Amniotic stem cell (primary cell): ENCODE results near the gene TRIM17.

ENCODE experiments used
- DNase-seq: peaks from one replicate; lab custom pipeline; 2025; lab: John Stamatoyannopoulos, UW

The TRIM17 gene

DNA sequence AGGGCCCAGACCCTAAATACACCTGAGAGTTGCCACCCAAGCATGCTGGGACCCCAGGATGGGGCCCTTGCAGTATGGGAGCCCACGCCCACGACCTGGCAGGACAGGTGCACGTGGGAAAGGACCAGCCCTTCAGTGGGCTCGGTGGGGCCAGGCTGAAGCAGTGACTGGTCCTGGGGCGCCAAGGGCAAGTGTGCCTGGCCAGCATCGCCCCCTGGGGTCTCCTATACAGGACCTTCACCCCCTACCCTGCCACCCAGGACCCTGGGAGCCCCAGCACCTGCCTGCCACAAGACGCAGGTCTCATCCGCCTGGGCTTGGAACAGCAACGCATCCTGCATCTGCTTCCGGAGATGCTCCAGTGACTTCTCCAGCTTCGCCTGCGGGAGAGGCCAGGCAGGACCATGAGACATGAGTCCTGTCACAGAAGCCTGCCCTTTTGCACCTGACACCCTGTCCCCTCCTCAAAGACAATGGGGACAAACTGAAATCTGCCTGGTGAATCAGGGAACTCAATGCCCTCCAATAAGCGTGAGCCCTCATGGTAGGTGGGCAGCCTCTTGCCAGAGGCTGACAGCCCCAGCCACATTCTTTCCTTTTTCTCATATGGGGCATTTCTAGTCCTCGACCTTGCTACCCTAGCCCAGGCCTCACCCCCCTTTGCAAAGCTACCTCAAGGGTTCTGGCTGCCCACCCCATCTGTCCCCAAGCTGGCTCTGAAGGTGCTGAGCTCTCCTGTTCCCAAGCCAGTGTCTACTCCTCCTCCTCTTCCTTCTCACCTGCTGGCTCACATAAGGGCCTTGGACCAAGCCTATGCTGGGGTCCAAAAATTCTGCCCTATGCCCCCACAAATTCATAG is 14.7 kb downstream of the TRIM17 start:
- no peak for DNase-seq

DNA sequence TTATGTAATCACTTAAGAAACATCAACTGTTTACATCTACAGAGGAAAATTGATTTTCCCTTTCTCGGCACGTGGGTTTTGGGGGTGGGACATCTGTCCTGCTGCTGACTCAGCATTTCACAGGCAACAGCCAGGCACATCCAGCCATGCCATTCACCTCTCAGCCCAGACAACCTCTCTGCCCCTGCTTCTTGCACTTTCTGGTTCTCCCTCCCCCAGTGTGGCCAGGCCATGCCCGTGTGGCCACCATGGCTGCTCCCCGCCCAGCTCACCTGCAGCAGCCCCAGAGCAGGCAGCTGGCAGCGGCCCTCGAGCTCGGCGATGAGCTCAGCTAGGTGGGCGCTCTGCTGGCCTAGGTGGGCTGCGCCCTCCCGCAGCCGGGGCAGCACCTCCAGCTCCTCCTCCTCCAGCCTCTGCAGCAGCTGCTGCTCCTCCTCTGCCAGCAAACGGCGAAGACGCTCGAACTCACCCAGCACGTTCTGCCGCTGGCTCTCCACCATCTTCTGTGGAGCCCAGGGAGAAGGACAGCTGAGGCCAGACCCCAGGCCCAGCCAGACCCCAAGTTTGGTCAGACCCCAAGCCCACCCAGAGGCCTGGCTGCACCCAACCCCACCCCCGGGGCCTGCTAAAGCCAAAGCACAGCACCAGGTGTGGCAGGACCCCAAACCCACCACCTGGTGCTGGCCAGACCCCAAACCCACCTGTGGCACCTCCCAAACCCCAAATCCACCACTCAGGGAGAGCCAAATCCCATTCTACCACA is 15.8 kb downstream of the TRIM17 start:
- DNase-seq, result no peak

DNA sequence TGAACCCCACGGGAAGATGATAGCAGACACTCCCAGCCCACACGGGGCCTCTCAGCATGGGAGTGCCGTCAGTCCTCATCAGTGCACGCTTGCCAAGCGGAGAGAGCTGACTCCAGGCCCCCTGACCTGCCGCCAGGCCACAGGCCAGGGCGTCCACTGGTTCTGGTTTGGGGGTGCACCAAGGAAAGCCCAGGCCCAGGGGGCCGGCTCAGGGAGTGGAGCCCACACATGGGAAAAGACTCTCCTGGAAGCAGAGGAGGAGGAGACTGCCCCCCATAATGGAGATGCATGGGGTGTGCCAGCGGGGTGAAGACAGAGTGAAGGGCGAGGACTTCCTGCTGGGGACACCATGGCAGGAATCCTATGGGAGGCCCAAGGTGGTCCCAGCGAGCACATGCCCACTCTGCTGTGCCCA is 16.4 kb downstream of the TRIM17 start:
- DNase-seq, result no peak

DNA sequence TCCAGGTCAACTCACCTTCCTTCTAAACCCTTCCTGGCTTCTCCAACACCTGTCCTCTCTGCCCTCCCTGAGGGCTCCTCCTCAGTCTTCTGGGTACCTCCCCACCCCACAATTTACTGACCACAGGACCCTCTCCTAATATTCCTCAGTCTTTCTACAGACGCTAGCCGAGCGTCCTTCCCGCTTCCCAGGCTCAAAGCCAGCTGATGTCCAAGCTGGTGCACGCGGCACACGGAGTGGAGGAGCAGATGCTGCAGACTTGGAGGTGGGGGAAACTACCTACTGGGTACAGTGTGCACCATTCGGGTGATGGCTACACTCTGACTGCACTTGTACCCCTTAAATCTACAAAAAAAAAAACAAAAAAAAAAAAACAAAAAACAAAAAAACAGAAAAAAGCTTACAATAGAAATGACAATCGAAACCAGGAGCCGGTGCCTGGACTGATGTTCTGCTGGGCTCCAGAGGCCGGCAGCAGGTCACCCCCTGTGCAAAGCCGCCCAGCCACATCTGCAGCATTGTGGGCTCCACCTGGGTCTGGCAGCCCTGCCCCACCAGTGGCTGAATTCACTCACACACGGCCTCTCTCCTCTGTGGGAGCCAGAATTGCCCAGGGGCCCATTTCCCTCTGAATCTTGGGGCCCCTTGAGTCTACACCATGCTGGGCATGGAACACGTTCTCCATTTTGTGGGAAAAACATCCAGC is 17.0 kb downstream of the TRIM17 start:
- DNase-seq, result no peak

- DNase-seq, result no peak
These were observed 17.8 kb downstream of the TRIM17 start for GRCh38 chr1:228398741-228399461.

GRCh38 chr1:228397966-228398365 is 18.7 kb downstream of the TRIM17 start:
- no peak for DNase-seq

- DNase-seq, result no peak
These were observed 19.6 kb downstream of the TRIM17 start for GRCh38 chr1:228396770-228397662.

- DNase-seq, result no peak
These were observed 21.9 kb downstream of the TRIM17 start for GRCh38 chr1:228394571-228395394.

- no peak for DNase-seq
These were observed 22.7 kb downstream of the TRIM17 start for GRCh38 chr1:228393811-228394570.

- peak; percentile 24 for DNase-seq
These were observed 23.4 kb downstream of the TRIM17 start for GRCh38 chr1:228393268-228393701.

- no peak for DNase-seq
These were observed 24.3 kb downstream of the TRIM17 start for GRCh38 chr1:228392111-228392936.

- DNase-seq, result no peak
These were observed 25.1 kb downstream of the TRIM17 start for GRCh38 chr1:228391411-228392020.

DNA sequence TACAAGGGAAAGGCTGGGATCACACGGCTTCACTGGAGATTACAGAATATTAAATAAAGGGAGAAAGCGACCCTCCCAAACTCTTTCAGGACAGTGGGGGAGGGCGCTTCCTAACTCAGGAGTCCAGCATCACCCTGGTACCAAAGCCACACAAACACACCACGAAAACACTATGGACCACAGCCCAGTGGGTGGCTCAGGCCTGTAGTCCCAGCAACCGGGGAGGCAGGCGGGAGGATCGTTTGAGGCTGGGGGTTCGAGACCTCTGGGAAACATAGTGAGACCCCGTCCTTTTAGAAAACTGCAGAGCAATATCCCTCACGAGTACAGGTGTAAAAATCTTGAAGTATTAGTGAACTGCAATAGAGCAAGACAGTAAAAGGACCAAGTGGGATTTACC is 26.0 kb downstream of the TRIM17 start:
- no peak for DNase-seq

GRCh38 chr1:228387321-228387720 is 29.3 kb downstream of the TRIM17 start:
- DNase-seq, result no peak

DNA sequence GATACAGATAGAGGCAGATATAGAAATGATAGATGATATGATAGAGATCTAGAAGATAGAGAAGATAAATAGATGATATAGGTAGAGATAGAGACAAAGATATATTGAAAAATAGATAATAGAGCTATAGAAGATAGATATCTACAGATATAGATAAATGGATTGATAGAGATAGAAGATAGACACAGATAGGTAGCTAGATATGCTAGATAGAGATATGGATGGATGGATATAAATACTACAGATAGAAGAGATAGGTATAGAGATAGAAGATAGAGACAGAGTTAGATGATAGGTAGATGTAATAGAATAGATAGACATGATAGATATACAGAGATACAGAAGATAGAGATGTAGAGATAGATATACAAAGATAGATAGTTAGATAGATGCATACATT is 31.4 kb downstream of the TRIM17 start:
- DNase-seq, result no peak

DNA sequence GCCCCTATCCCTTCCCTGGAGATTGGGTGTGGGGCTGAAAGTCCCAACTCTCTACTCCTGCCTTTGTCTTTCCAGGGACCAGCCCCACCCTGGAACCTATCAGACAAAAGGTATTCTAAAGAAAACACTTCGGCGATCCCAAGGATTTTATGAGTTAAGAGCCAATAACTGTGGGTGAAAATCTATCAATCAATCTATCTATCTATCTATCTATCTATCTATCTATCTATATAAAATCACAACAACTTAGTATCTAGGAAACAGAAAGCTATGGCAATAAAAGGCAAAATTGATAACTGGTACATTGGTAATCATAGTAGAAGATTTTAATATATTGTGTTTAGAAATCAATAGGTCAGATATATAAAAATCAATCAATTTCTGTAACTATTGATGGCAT is 32.9 kb downstream of the TRIM17 start:
- DNase-seq, result no peak

DNA sequence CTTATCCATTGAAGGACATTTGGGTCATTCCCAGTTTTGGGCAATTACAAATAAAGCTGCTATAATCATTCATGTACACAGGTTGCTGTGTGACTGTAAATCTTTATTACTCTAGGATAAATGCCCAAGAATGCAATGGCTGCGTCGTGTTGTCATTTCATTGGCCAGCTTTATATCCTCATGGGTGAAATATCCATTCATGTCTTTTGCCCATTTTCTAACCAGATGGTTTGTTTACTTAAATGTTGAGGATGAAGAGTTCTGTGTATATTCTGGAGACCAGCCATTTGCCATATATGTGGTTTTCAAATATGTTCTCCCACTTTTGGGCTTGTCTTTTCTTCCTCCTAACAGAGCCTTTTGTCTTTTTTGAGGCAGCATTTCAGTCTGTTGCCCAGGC is 35.3 kb downstream of the TRIM17 start:
- no peak for DNase-seq

GRCh38 chr1:228379666-228380065 is 37.0 kb downstream of the TRIM17 start:
- DNase-seq, result no peak
